Peyer's patch (tissue), 4 donors: ENCODE data around the gene NCLN. TPM values are rescaled to one million over a fixed set of nuclear protein-coding genes. Genes with fewer than 3 reads are reported as not detected.
"Not testable (repeated sequence)": the region's sequence is repeated elsewhere in the genome, so short reads cannot be mapped to it uniquely, and the experiment has no call there.

ENCODE experiments used
- DNase-seq, 3 donors: peaks; one replicate each; pipeline ENCODE4 v3.0.0-alpha.2; 2017 to 2019
- H3K27ac ChIP-seq, 4 donors: fragments of 200-600 bp; sonication (generic); one replicate each; pipeline ENCODE4 v1.5.1; 2016 to 2019
- H3K27me3 ChIP-seq, 2 donors: fragments of 200-600 bp; sonication (generic); one replicate each; pipeline ENCODE4 v1.5.1; 2019
- H3K36me3 ChIP-seq, 3 donors: fragments of 200-600 bp; sonication (generic); one replicate each; pipeline ENCODE4 v1.5.1; 2016 to 2019
- H3K4me1 ChIP-seq, 4 donors: fragments of 200-600 bp; sonication (generic); one replicate each; pipeline ENCODE4 v1.5.1; 2016 to 2019
- H3K4me3 ChIP-seq, 4 donors: fragments of 200-600 bp; sonication (generic); 1 replicate in 3 of 4; 2 replicates in 1 of 4; pipeline ENCODE4 v1.5.1; 2016 to 2019; ENCODE audit warnings: mild to moderate bottlenecking in 1 of 4
- H3K9me3 ChIP-seq, 4 donors: fragments of 200-600 bp; sonication (generic); one replicate each; pipeline ENCODE4 v1.5.1; 2016 to 2019; ENCODE audit warnings: mild to moderate bottlenecking in 1 of 4
- CTCF ChIP-seq, 6 experiments: fragments of 450-650 bp in 4 of 6; fragments of 200-600 bp in 2 of 6; sonication (generic) in 1 of 6; IDR thresholded peaks; one replicate each; pipeline ENCODE4 v1.5.1; 2017 to 2019; ENCODE audit warnings: antibody characterized with exemption in 6 of 6, mild to moderate bottlenecking in 3 of 6, moderate library complexity in 1 of 6
- POLR2A ChIP-seq, 2 donors: fragments of 450-650 bp; IDR thresholded peaks; one replicate each; pipeline ENCODE4 v1.5.1; 2017; ENCODE audit warnings: antibody characterized with exemption in 2 of 2, mild to moderate bottlenecking in 2 of 2, moderate library complexity in 2 of 2
- total RNA-seq, 4 donors: library from RNA; depleted of rRNA; stranded (reverse); fragments of >200 nt; gene quantifications; one replicate each; pipeline ENCODE4 v1.1.0, GENCODE V29; 2016

The NCLN gene
- total RNA-seq, 4 donors from 2014 or later, result 84.2 to 126 (median 117) TPM

DNA sequence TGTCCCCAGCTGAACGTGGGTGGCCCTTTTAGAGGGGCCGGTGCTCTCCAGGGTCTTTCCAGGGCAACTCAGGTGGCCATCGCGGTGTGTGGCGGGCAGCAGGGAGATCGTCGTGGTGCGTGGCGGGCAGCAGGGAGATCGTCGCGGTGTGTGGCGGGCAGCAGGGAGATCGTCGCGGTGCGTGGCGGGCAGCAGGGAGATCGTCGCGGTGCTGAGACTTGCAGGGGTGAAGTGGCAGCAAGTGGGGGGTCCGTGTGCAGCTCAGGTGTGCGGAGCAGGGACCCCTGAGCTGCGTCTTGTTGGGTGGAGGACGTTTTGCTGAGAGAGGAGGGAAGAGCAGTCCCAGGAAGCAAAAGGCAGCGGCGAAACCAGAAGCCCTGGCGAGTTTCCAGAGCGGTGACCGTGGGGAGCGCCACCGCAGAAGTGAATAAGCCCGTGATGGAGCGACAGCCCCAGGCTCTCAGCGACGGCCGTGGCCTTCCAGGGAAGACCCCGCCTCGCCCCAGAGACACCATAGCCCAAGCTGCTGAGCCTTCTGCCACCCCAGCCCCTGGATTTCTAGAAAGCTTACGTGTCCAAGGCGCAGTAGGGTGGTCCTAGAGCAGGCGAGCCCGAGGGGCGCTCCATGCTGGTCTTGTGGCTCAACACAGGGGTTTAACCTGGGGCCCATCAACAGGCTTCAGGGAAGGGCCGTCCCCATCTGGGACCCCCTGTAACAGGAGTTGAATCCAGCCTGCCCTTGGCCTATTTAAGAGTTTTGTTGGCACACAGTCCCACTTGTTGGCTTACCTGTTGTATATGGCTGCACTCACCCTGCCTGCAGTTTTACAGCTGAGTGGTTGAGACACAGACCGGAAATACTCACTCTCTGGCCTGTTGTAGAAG is 5.4 kb downstream of the NCLN start:
- Histone ChIP-seq H3K27ac (no peak overlapping the region), H3K9me3 (no peaks in the 10 kb centered on the region), H3K36me3 (peaks cover 0 to 24% (median 0%) of the 10 kb centered on the region in 3 donors), H3K4me1 (peaks cover 6 to 25% (median 20%) of the 10 kb centered on the region in 4 donors), H3K27me3 (no peaks in the 10 kb centered on the region), H3K4me3 (no peak overlapping the region)
- no peak for TF ChIP-seq POLR2A (IDR thresholded peaks at IDR 0.05)
- no peak for TF ChIP-seq CTCF (IDR thresholded peaks at IDR 0.05)
- DNase-seq, result no peak

DNA sequence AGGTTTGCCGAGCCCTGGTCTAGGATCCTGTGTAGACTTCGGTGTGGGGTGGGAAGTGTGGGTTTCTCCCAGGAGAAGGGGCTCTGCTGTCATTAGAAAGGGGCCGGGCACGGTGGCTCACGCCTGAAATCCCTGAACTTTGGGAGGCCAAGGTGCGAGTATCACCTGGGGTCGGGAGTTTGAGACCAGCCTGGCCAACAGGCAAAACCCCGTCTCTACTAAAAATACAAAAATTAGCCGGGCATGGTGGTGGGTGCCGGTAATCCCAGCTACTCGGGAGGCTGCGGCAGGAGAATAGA is 6.0 kb downstream of the NCLN start:
- not testable (repeated sequence) for DNase-seq, H3K27ac ChIP-seq, H3K9me3 ChIP-seq, H3K4me3 ChIP-seq, H3K27me3 ChIP-seq
- H3K36me3 ChIP-seq, result peaks cover 0 to 30% (median 0%) of the 10 kb centered on the region in 3 donors
- peaks cover 6 to 20% (median 15%) of the 10 kb centered on the region in 4 donors for H3K4me1 ChIP-seq

DNA sequence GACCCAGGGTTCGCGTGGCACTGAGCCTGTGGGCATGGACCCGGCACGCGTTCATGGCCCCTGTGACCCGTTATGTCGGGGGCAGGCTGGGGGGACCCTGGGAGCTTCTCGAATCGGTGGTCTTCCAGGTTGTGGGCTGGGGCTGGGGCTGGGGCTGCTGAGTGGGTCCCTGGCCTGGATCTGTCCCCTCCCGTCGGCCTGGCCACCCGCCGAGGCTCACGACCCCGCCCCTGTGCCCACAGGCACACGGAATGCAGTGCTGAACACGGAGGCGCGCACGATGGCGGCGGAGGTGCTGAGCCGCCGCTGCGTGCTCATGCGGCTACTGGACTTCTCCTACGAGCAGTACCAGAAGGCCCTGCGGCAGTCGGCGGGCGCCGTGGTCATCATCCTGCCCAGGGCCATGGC is 6.5 kb downstream of the NCLN start:
- Histone ChIP-seq H3K4me1 (peaks cover 6 to 16% (median 10%) of the 10 kb centered on the region in 4 donors), H3K36me3 (peaks cover 0 to 35% (median 0%) of the 10 kb centered on the region in 3 donors), H3K4me3 (no peak overlapping the region), H3K9me3 (no peaks in the 10 kb centered on the region), H3K27ac (no peak overlapping the region), H3K27me3 (no peaks in the 10 kb centered on the region)
- TF ChIP-seq POLR2A (IDR thresholded peaks at IDR 0.05) (no peak), CTCF (IDR thresholded peaks at IDR 0.05) (no peak)
- DNase-seq, result no peak

DNA sequence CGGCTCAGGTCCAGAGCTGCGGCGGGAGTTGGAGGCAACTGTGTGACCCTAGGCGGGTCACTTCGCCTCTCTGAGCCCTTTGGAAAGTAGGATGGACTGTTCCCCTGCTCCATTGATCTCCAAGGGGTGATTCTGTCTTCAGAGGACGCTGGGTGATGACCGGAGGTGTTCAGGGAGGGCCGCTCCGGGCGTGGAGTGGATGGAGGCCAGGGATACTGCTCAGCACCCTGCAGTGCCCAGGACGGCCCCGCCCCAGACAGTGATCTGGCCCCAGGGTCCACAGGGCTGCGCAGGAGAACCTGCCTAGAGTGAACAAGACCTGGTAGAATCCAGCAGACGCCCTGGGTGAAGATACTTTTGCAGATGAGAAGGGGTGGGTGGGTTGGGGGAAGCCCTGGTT is 7.0 kb downstream of the NCLN start:
- no peaks in the 10 kb centered on the region for H3K27me3 ChIP-seq
- H3K9me3 ChIP-seq, result no peaks in the 10 kb centered on the region
- H3K36me3 ChIP-seq, result peaks cover 0 to 36% (median 0%) of the 10 kb centered on the region in 3 donors
- no peak overlapping the region for H3K27ac ChIP-seq
- no peak overlapping the region for H3K4me3 ChIP-seq
- H3K4me1 ChIP-seq, result peaks cover 3 to 11% (median 8%) of the 10 kb centered on the region in 4 donors
- DNase-seq, result no peak
- TF ChIP-seq POLR2A (IDR thresholded peaks at IDR 0.05), result no peak
- TF ChIP-seq CTCF (IDR thresholded peaks at IDR 0.05), result no peak

DNA sequence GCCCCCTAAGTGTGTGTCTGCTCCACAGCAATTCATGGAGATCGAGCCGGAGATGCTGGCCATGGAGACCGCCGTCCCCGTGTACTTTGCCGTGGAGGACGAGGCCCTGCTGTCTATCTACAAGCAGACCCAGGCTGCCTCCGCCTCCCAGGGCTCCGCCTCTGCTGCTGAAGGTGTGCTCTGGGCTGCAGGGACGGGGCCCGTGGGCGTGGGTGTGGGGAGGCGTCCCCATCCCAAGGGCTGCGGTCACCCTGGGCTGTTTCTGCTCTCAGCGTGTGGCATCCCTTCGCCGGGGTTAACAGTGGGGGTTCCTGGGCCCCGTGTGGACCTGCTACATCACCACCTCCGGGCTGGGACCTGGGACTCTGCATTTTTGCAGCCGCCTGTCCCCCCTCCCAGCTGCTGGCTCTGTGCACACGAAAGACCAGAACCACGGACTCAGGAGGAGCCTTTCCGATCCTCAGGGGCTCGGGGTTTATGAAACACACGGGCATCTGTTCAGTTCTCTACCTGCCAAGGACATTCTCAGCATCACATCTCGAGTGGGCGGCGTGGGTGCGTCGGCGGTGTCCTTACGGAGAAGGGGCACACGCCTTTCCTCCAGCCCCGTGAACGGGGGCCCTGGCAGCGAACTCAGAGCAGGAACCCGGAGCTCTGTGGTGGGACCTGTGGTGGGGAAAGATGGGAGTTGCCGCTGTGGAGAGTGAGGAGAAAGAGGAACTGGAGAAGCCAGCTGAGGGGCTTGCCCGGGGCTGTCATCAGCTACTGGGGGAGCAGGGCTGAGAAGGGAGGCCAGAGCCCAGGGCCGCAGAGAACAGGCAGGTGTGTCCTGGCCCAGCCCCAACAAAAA is 7.8 kb downstream of the NCLN start:
- no peaks in the 10 kb centered on the region for H3K9me3 ChIP-seq
- H3K27me3 ChIP-seq, result no peaks in the 10 kb centered on the region
- H3K4me3 ChIP-seq, result no peak overlapping the region
- TF ChIP-seq CTCF (IDR thresholded peaks at IDR 0.05), result no peak
- no peak for TF ChIP-seq POLR2A (IDR thresholded peaks at IDR 0.05)
- H3K4me1 ChIP-seq, result peaks cover 0 to 6% (median 3%) of the 10 kb centered on the region in 4 donors
- peaks cover 0 to 37% (median 0%) of the 10 kb centered on the region in 3 donors for H3K36me3 ChIP-seq
- H3K27ac ChIP-seq, result no peak overlapping the region
- DNase-seq, result no peak
